Measurements from ENCODE around the gene GPR55.
"Not testable (repeated sequence)": the region's sequence is repeated elsewhere in the genome, so short reads cannot be mapped to it uniquely, and the experiment has no call there.

Gene GPR55

GRCh38 chr2:230924470-230925341 lies at the start of gene GPR55:
TSS of gene GPR55 (minus strand) at chr2:230925242. CDS start at chr2:230910962, 14,280 bp downstream.
- DNase-seq = peak; percentile 61

- DNase-seq = peak; percentile 91
Observed at GRCh38 chr2:230974096-230974913, 49.3 kb upstream of the GPR55 start.

- no peak for DNase-seq
Observed at GRCh38 chr2:230972046-230972445, 47.0 kb upstream of the GPR55 start.

- DNase-seq = no peak
Observed at GRCh38 chr2:230969659-230970015, 44.6 kb upstream of the GPR55 start.

GRCh38 chr2:230968921-230969658 lies 44.0 kb upstream of the GPR55 start:
- no peak for DNase-seq

- not testable (repeated sequence) for DNase-seq
Observed at GRCh38 chr2:230968314-230968713, 43.3 kb upstream of the GPR55 start.

GRCh38 chr2:230967113-230967512 lies 42.1 kb upstream of the GPR55 start:
- DNase-seq = no peak

- no peak for DNase-seq
Observed at GRCh38 chr2:230964136-230964730, 39.2 kb upstream of the GPR55 start.

GRCh38 chr2:230961091-230961491 lies 36.0 kb upstream of the GPR55 start:
- DNase-seq = no peak

GRCh38 chr2:230960026-230960425 lies 35.0 kb upstream of the GPR55 start:
- no peak for DNase-seq

- DNase-seq = no peak
Observed at GRCh38 chr2:230958820-230959756, 34.0 kb upstream of the GPR55 start.

GRCh38 chr2:230957756-230958391 lies 32.8 kb upstream of the GPR55 start:
- no peak for DNase-seq

- DNase-seq = peak; percentile 21
Observed at GRCh38 chr2:230956827-230957755, 32.0 kb upstream of the GPR55 start.

- DNase-seq = no peak
Observed at GRCh38 chr2:230955163-230955737, 30.2 kb upstream of the GPR55 start.

- DNase-seq = no peak
Observed at GRCh38 chr2:230954746-230955145, 29.7 kb upstream of the GPR55 start.

- no peak for DNase-seq
Observed at GRCh38 chr2:230953845-230954244, 28.8 kb upstream of the GPR55 start.

GRCh38 chr2:230952226-230952956 lies 27.3 kb upstream of the GPR55 start:
- DNase-seq = no peak

GRCh38 chr2:230951396-230951795 lies 26.4 kb upstream of the GPR55 start:
- no peak for DNase-seq

- DNase-seq = no peak
Observed at GRCh38 chr2:230950874-230951339, 25.9 kb upstream of the GPR55 start.
